HG02943 (cell line): ENCODE results near the gene MEA1.
A peak's percentile ranks its signal among the peaks of the same experiment; 100 is the strongest.
"Not testable (repeated sequence)": the region's sequence is repeated elsewhere in the genome, so short reads cannot be mapped to it uniquely, and the experiment has no call there.

ENCODE experiments used
- ATAC-seq: cut with Tn5 transposase; IDR thresholded peaks from one replicate; pipeline ENCODE4 v1.9.1; 2021; ENCODE audit warnings: mild to moderate bottlenecking, low read depth, moderate library complexity; ENCODE audit not compliant: unreplicated experiment

The MEA1 gene

DNA sequence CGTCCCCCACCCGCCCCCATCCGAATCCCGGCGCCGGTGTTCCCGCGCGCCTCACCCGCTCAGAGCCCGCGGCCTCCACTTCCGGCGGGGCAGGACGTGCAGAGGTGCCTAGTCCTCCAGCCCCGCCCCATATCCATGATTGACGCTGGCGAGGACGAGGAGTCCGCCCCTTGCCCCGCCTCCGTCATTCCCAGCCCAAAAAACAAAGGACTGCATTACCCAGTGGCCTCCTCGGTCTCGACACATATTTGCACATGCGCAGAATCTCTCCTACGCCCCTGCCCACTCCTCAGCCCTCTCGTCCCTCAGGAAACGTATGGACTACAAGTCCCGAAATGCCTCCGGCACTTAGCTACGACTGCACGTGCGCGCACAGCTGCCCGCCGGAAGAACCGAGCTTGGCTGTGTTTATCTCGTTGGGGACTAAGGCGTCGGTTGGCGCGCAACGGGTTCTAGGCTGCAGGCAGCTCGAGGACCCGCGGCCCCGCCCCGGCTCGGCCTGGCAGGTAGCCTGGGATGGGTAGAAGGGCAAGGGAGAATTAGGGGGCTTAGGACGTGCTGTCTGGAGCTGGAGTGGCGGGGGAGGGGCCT lies at the start of gene MEA1, which contains the start of gene KLHDC3:
Gene MEA1, minus strand, starts transcription at position 104 of the 591 bp plus-strand sequence. CDS start 133 bp downstream, outside the sequence.
Gene KLHDC3, plus strand, starts transcription at position 407 of the 591 bp plus-strand sequence. CDS start 2,944 bp downstream, outside the sequence.
- peak; percentile 93 for ATAC-seq

DNA sequence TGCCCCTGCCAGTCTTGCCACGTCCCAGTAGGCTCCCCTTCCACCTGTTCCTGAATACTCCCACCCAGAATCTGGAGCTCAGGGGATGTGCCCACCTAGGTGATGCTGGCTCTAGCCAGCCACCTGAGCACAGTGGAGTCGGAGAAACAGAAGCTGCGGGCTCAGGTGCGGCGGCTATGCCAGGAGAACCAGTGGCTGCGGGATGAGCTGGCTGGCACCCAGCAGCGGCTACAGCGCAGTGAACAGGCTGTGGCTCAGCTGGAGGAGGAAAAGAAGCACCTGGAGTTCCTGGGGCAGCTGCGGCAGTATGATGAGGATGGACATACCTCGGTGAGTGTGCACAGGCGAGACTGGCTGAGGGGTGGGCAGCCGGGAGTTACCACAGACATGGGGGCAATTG lies 49.1 kb upstream of the MEA1 start:
- ATAC-seq, result no peak

DNA sequence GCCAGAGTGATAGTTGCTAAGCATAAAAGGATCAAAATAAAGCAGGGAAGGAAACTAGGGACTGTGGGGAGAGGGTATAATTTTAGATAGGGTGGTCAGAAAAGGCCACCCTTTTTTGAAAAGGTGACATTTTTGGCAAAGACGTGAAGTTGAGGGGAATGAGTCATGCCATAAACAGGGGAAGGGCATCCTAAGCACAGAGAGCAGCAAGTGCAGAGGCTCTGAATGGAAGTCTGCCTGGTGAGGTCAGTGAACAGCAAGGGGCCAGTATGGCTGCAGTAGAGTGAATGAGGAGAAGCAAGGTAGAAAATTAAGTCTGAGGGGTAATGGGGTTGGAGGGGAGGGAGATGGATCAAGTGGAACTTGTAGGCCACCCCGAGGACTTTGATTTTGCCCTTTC lies 48.1 kb upstream of the MEA1 start:
- ATAC-seq, result no peak

DNA sequence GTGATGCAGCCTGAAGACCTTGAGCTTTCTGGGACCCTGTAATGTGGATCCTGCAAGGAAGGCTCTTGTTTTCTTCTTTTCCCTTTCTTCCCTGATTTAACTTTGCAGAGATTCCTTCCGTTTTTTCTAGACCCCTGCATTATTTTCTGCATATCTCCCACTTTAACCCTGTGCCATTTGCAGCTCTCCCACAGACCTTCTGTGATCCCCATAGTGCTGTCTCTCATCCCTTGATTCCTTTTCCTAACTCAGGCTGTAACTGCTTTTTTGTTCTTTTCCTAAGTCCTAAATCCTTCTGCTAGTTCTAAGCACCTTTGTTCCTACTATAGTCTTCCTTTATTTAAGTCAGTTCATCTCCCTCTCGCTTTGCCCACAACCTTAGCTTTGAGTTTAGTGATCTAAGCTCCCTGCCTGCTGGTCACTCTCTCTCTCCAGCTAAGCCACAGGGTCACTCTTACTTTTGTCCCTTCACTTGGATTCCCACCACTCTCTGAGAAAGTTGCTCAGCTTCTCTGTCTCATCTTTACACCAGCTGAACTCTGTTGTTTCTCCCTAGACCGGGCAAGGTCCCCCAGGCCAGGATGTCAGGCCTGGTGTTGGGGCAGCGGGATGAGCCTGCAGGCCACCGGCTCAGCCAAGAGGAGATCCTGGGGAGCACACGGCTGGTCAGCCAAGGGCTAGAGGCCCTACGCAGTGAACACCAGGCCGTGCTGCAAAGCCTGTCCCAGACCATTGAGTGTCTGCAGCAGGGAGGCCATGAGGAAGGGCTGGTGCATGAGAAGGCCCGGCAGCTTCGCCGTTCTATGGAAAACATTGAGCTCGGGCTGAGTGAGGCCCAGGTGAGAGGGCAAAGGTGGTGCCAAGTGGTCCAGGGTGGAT lies 47.2 kb upstream of the MEA1 start:
- ATAC-seq, result no peak

DNA sequence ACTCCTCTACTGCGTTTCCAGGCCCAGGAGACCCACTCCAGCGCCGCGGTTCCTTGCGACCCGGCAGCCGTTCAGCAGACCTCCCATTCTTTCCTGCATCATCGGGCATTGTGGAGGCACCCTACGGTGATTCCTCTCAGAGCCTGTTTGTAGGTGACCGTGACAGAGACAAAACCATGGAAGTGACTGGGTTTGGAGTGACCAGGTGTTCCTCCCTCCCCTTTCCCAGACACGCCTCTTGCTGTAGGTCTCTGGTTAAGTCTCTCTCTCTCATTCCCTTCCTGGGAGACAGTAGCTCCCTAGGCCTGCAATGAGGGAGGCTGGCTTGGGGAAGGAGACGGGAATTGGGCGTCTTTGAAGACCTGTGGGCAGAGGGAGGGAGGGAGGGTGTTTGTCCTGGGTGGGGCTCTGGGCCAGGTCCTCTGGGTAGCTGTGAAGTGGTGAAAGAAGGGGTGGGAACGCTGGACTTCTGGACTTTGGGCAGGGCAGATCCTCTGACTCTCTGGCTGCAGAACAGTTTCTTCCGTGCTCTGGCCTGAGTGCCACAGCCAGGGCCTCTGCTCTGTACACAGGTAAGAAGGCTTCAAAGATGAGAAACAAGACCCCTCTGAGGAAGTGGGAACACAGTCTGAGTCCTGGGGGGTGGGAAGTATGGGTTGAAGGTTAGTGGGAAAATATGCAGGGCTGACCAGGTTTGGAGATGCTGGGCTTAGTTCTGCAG lies 46.4 kb upstream of the MEA1 start:
- peak; percentile 9 for ATAC-seq

DNA sequence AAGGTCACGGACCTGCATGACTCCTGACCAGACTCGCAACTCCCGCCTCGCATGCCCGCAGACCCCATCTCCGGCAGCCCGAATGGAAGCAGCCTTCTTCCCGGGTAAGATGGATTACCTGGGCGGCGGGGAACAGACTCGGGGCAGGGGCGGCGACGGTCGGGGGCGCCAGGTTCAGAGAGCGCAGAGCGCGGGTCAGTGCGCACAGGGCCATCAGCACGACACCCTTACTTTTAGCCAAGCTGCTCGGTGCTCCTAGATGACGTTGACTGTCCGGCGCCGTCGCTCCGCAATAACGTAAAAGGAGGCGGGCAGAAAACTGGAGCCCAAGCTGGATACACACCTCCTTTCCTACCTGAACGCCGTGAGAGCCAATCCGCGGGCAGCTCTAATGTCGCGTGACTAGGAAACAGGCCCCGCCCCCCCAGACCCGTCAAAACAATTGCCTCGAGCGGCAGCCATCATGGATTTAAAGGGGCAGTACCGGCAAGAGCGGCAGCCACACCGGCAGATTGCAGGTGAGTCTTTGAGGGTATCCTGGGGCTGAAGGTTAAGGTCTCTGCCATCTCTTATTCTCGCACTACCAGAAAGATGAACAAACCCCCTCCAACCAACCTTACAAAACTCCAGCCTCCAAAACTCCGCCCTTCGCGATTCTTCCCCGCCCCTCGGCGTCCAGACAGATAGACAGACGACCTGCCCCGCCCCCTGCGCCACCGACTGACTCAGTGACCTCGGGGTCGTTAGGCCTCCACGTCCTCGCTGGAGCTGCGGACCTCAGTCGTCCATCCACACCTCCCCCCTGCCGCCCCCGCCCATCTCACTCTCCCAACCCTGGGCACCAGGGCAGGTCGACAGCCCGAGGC lies 45.7 kb upstream of the MEA1 start, which contains the start of the genes KLC4 and MRPL2:
Gene KLC4, plus strand, starts transcription at position 464 of the 866 bp plus-strand sequence. CDS start 1,705 bp downstream, outside the sequence.
Gene MRPL2, minus strand, starts transcription at position 267 of the 866 bp plus-strand sequence. Its CDS starts 53 bp downstream, at position 214.
- peak; percentile 83 for ATAC-seq

DNA sequence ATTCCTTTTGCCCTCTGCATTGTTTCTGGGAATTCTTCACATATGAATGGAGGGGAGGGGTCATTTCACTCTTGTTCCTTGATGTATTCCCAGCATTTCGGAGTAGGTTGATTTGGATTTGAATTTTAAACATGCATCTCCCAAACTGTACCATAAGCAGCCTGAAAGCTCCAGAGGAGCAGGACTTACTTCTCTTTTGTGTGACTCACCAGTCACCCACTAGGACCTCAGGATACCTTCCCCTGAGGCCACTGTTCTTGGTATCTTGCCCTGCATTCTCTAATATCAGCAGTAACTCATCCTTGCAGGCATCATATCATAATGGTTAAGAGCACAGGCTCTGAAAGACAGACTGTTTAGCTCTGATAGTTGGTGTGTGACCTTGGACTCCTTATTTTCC lies 44.8 kb upstream of the MEA1 start:
- ATAC-seq, result no peak

DNA sequence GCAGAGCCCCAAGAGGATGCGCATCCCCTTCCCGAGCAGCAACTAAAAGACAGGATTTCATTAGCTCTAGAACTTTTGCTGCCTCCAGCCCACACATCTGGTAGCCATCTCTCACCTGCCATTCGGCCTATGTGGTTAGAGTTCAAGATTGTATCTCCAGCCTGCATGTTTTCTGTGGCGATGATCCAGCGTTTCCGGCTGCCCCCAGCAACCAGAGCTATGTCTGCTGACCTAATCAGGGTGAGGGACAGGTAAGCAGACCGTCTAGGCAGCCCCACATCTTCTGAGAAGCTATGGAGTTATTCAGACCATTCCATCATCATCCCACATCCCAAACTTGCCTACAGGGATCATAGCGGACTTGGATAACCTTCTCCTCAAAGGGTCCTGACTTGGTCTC lies 42.2 kb upstream of the MEA1 start:
- ATAC-seq, result no peak

DNA sequence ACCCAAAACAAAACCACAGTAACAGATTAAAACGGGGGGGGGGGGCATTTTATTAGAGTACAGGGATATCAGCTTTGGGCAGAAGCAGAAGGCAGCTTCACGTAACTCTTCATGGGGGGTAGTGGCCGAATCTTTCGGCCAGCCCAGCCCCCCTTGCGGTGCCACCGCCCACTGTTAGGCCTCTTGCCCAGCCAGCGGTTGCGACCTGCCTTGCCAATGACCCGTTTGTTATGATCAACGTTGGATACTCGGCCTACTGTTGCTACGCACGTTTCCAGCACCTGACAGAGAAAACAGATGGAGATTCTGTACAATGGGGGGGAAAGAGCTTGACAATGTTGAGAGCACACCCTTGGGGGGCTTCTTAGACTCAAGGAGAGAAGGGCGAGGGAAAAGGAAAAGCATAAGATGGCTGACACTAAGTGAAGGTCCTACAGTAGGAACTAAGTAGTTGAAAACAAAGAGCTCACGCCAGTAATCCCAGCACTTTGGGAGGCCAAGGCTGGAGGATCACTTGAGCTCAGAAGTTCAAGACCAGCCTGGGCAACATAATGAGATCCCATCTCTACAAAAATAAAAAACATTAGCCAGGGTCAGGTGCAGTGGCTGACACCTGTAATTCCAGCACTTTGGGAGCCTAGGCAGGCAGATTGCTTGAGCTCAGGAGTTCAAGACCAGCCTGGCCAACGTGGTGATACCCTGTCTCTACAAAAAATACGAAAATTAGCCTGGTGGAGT lies 40.6 kb upstream of the MEA1 start:
- no peak for ATAC-seq

DNA sequence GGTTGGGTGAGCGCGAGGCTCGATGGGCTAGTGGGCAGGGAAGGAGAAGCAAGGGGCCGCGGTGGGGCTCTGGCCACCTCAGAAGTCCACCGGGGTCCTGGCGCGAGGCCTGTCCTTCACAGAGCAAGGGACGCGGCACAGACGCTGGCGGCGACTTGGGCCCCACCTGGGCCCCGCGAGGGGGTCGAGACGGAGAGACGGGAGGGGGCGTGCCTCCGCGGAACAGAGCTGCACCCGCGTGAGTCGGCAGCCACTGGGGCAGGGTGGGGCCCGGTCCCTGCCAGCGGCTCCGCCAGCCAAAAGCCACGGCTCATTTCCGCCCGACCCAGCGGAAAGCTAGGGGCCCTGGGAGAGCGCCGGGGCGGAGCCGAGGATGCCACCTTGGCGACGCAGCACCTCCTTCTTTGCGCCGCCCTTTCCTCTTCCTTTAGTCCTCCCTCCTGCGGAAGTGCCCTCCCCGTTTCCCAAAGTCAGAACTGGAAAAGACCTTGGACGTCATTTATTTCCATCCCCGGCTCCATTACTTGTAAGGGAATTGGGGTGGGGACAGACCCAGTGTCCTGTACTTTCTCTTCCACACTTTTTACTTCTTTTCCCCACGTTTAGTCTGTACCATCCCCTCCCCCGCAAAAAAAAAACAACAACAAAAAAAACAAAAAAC lies 39.9 kb upstream of the MEA1 start, which contains the start of gene CUL7:
Gene CUL7, minus strand, starts transcription at position 307 of the 661 bp plus-strand sequence. CDS start 1,063 bp downstream, outside the sequence.
- ATAC-seq, result peak; percentile 56

DNA sequence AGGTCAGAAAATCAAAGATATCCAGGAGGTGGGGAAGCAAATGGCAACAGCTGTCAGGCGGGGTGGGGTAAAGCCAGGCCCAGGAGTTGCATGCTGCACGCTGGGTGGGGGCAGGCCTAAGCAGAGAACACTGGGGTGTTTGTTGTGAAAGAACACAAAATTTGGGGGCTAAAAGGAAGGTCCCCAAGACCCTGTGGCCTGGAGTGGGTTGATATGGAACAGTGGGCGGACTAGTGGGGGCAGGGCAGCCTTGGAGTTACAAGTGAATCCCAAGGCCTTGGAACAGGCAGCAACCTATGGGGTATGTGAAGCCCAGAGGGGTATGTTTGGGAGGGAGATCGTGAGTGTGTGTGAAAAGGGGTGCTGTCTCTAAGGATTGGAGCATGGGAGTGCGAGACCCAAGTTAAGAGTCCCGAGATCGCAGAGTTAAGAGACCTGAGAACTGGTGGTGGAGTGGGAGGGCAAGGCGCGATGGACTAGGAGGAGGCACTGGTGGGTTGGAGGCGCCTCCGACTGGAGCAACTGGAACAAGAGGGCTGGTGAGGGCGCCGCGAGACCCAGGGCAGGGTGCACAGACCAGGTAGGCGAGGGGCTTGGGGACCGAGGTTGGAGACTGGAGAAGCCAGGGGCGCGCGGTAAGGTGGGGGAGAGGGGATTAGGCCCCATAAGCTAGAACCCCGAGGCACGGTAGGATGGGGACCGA lies 39.2 kb upstream of the MEA1 start:
- ATAC-seq, result peak; percentile 15

DNA sequence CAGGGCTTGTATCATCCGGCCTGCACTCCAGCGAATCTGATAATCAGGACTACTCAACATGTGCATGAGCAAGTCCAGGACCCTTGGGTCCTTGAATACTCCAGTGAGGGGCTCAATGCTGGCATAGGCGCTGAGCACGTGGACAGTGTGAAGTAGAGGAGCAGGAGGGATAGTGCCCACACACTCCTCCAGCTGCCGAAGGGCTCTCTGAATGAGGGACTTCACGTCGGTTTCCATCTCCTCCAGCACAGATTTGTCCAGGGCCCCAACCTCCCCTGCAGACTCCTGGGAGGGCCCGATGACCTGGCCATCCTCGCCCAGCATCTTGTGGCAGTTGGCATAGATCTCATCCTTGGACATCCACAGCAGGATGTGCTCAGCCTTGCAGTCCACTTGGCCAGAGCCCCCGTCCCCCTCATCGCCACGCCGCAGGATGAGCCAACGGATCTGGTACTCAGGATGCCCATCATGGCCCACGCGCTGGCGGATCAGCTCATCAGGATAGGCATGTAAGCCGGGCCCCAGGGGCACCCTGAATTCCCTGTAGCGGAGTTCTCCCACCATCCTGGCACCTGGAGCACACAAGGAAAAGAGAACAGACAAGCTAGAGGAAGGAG lies 38.6 kb upstream of the MEA1 start:
- ATAC-seq, result no peak

DNA sequence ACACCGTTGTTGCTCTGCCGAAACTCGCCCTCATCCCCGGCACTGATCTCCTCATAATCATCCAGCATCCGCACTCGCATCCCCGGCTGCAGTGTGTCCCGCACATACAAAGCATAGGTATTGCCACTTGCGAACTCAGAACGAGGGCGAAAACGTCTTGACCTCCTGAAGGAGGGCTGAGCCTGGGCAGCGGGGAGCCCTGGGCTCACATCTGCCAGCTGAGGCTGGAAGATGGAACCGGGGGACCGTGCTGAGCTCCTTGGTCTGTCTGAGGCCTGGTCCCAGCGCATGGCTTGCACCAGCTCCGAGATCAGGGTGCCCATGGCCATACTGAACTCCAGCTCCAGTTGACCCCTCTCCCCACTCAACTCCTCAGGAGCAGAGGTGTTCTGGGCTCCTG lies 37.2 kb upstream of the MEA1 start:
- ATAC-seq, result no peak

DNA sequence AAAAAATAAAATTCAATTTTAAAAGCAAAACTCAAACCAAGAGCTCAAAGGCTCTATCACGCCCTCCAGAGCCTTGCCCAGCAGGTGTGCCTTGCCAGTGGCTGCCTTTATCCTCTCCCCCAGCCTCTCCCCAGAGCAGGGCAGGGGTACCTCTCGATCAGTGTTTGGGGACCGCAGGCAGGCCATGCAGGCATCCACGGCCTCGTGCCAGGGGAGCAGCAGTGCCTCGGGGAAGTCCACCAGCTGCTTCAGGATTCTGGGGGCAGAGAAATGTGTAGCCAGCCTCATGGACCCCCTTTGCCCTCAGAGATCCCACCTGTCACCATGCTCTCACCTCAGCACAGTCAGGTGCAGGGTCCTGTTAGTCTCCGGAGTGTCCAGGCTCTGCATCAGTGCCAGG lies 34.3 kb upstream of the MEA1 start:
- ATAC-seq, result no peak

DNA sequence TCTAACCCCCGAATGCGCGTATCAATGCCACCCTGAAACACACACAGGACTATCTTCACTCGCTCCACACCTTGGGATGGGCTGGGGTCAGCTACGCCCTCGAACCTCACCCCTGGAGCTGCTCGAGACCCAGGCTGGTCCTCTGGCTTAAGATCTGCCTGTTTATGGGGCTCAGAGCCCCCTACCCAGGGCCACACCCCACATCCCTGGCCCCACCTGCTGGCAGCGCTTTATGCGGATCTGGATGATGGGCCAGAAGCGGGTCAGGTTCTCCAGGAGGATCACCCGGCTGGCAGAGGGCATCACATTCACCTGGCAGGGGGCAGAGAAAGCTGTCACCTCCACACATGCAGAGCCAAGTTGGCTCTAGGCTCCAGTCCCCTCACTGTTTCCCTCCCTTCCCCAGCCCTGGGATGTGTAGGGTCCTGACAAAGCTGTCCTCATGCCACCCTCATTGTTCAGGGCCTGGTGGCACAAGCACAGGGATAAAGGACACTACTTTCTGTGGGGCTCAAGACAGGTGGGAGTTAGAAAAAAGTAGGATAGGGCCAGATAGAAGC lies 31.7 kb upstream of the MEA1 start:
- no peak for ATAC-seq

DNA sequence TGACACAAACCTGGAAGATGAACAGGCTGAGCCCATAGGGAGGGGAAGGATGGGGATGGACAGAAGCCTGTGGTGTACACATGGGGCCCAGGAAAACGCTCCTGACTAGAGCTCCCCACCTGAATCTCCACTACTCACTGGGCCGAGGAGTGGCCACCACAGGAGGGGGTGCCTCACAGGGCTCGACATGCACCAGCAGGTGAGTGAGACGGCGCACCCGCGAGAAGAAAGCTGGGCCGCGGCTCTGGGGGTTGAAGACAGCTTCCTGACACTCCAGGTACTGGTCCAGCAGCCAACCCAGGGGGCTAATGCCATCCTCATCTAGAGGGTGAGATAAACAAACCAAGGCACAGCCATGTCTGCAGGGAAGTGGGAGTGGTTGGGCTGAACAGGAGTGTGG lies 29.6 kb upstream of the MEA1 start:
- ATAC-seq, result no peak

DNA sequence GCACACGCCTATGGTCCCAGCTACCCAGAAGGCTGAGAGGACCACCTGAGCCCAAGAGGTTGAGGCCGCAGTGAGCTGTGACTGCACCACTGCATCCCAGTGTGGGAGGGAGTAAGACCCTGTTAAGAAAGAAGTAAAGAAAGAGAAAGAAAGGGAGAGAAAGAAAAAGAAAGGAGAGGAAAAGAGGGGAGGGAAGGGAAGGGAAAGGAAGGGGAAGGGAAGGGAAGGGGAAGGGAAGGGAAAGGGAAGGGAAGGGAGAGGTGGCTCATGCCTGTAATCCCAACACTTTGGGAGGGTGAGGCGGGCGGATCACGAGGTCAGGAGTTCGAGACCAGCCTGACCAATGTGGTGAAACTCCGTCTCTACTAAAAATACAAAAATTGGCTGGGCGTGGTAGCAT lies 27.7 kb upstream of the MEA1 start:
- ATAC-seq, result not testable (repeated sequence)
